Central memory CD8-positive, alpha-beta T cell (primary cell): ENCODE data around the gene ZNF805.

ENCODE experiments used
- ATAC-seq: fragments of 150-1000 bp; cut with Tn5 transposase; replicated peaks from 2 replicates; pipeline ENCODE4 v1.10.0; 2022; ENCODE audit warnings: mild to moderate bottlenecking, moderate FRiP score, moderate number of reproducible peaks; ENCODE audit not compliant: poor library complexity, severe bottlenecking; ENCODE audit errors: extremely low read depth
- DNase-seq, 2 donors: peaks; one replicate each; pipeline ENCODE4 v3.0.0; 2021; ENCODE audit warnings: low spot score in 2 of 2
- H3K27ac Mint-ChIP-seq: one replicate; pipeline ENCODE4 v1.8.0; 2022; ENCODE audit warnings: low read depth, mild to moderate bottlenecking, moderate library complexity, mixed read lengths
- H3K27me3 Mint-ChIP-seq: one replicate; pipeline ENCODE4 v1.8.0; 2022; ENCODE audit warnings: mixed read lengths
- H3K36me3 Mint-ChIP-seq: one replicate; pipeline ENCODE4 v1.8.0; 2022; ENCODE audit warnings: mild to moderate bottlenecking, moderate library complexity, mixed read lengths; ENCODE audit not compliant: insufficient read depth
- H3K4me1 Mint-ChIP-seq: one replicate; pipeline ENCODE4 v1.8.0; 2022; ENCODE audit warnings: mixed read lengths
- H3K4me3 Mint-ChIP-seq: one replicate; pipeline ENCODE4 v1.8.0; 2022; ENCODE audit warnings: mild to moderate bottlenecking, moderate library complexity, mixed read lengths
- H3K9me3 Mint-ChIP-seq: one replicate; pipeline ENCODE4 v1.8.0; 2022; ENCODE audit warnings: mixed read lengths

The ZNF805 gene

DNA sequence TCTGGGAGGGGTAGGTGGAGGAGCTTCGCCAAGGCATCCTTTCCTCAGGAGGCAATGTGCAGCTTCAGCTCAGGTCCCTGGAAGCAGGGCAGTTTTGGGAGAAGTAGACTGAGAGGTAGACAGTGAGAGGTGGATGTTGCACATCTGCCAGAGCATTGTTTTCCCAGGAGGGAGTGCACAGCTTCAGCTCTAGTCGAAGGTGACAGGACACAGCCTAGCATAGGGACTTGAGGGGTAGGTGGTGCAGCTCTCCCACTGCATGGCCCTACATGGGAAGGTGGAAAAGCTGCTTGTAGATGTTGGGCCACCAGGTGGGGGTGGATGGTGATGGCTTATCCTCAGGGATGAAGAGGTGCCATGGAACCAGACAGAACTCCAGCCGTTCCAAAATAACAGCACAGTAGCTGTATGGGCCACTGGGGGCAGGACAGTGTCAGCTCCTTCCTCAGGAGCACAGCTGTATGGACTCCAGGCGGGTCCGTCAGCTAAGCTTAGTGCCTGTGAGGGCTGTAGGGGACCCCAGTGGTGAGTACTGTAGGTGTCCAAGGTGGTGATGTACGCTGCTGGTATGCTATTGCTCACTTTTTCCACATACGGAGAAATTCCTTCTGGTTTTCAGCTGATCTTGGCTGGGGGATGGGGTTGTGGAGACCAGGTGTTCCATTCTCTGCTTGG, 62.4 kb downstream of the ZNF805 start:
- Mint-ChIP-seq H3K27ac (no peak overlapping the region), H3K9me3 (no peaks in the 10 kb centered on the region), H3K4me1 (peaks cover 30% of the 10 kb centered on the region), H3K36me3 (peaks cover 23% of the 10 kb centered on the region), H3K4me3 (no peak overlapping the region), H3K27me3 (no peaks in the 10 kb centered on the region)
- ATAC-seq (no peak), DNase-seq (no peak)
